IMR-90 (cell line): Measurements from ENCODE around the gene MUC21.

Source experiments
- BHLHE40 ChIP-seq: fragments of 150-350 bp; IDR thresholded peaks from 2 replicates; pipeline ENCODE4 v1.6.1; 2016; ENCODE audit warnings: mild to moderate bottlenecking, low read depth, low read length
- MAFK ChIP-seq: IDR thresholded peaks from 2 replicates; pipeline ENCODE4 v1.6.1; 2012; ENCODE audit warnings: low read depth, low read length, improper control_type of control experiment
- MXI1 ChIP-seq: IDR thresholded peaks from 2 replicates; pipeline ENCODE4 v1.6.1; 2012; ENCODE audit warnings: low read depth, mild to moderate bottlenecking, low read length, moderate library complexity, borderline replicate concordance
- POLR2A ChIP-seq: IDR thresholded peaks from 2 replicates; pipeline ENCODE4 v1.6.1; 2012; ENCODE audit warnings: mild to moderate bottlenecking, low read depth, low read length
- SMC3 ChIP-seq: fragments of 150-350 bp; IDR thresholded peaks from 2 replicates; pipeline ENCODE4 v1.6.1; 2016; ENCODE audit warnings: low read depth, mild to moderate bottlenecking, antibody characterized with exemption, low read length, moderate library complexity
- USF2 ChIP-seq: fragments of 150-350 bp; IDR thresholded peaks from 2 replicates; pipeline ENCODE4 v1.6.1; 2017; ENCODE audit warnings: mild to moderate bottlenecking, antibody characterized with exemption, low read length, low read depth
- TF ChIP-seq, protein P1 (sequence below): conservative IDR thresholded peaks from 2 replicates; pipeline ENCODE4 v1.5.1; 2012; ENCODE audit warnings: mild to moderate bottlenecking, low read depth, low read length, improper control_type of control experiment

GRCh38 chr6:30954631-30955366 lies 28.7 kb upstream of the MUC21 start:
- TF ChIP-seq, protein P1, sequence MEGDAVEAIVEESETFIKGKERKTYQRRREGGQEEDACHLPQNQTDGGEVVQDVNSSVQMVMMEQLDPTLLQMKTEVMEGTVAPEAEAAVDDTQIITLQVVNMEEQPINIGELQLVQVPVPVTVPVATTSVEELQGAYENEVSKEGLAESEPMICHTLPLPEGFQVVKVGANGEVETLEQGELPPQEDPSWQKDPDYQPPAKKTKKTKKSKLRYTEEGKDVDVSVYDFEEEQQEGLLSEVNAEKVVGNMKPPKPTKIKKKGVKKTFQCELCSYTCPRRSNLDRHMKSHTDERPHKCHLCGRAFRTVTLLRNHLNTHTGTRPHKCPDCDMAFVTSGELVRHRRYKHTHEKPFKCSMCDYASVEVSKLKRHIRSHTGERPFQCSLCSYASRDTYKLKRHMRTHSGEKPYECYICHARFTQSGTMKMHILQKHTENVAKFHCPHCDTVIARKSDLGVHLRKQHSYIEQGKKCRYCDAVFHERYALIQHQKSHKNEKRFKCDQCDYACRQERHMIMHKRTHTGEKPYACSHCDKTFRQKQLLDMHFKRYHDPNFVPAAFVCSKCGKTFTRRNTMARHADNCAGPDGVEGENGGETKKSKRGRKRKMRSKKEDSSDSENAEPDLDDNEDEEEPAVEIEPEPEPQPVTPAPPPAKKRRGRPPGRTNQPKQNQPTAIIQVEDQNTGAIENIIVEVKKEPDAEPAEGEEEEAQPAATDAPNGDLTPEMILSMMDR, result no peak
- TF ChIP-seq BHLHE40 (no peak), MXI1 (no peak), MAFK (no peak), SMC3 (no peak), USF2 (no peak), POLR2A (no peak)
